Neural cell (in vitro differentiated cells): ENCODE measurements around the gene ARID1A. TPM values are rescaled to one million over a fixed set of nuclear protein-coding genes. Genes with fewer than 3 reads are reported as not detected.

Experiments used
- H2AFZ ChIP-seq: fragments of 200-600, 300-800 bp; sonication (generic), shearing (Covaris generic); 2 replicates; pipeline ENCODE4 v1.6.0; 2014; ENCODE audit warnings: low read depth, mild to moderate bottlenecking, antibody characterized with exemption, low read length, moderate library complexity
- H3F3A ChIP-seq: fragments of 200-600 bp; shearing (Covaris generic); 2 replicates; pipeline ENCODE4 v1.6.1; 2016; ENCODE audit warnings: mild to moderate bottlenecking, moderate library complexity, mixed read lengths, antibody characterized with exemption, low read length; ENCODE audit not compliant: insufficient read depth, poor library complexity, severe bottlenecking
- H3K27ac ChIP-seq: fragments of 200-600, 300-800 bp; sonication (generic), shearing (Covaris generic); 2 replicates; pipeline ENCODE4 v1.5.1; 2014; ENCODE audit warnings: mild to moderate bottlenecking, low read length, moderate library complexity
- H3K27me3 ChIP-seq: fragments of 300-800, 200-600 bp; sonication (generic), shearing (Covaris generic); 2 replicates; pipeline ENCODE4 v1.6.0; 2014; ENCODE audit warnings: mild to moderate bottlenecking, low read depth, low read length, moderate library complexity; ENCODE audit not compliant: insufficient read depth
- H3K36me3 ChIP-seq: fragments of 300-800, 200-600 bp; sonication (generic), shearing (Covaris generic); 2 replicates; pipeline ENCODE4 v1.5.1; 2014; ENCODE audit warnings: mild to moderate bottlenecking, antibody characterized with exemption, low read length, moderate library complexity; ENCODE audit not compliant: insufficient read depth
- H3K4me2 ChIP-seq: fragments of 300-800, 200-600 bp; sonication (generic), shearing (Covaris generic); 2 replicates; pipeline ENCODE4 v1.6.0; 2014; ENCODE audit warnings: mild to moderate bottlenecking, low read length
- H3K4me3 ChIP-seq: fragments of 300-800, 200-600 bp; sonication (generic), shearing (Covaris generic); 2 replicates; pipeline ENCODE4 v1.5.1; 2014; ENCODE audit warnings: mild to moderate bottlenecking, low read length, moderate library complexity
- H3K79me2 ChIP-seq: fragments of 200-600 bp; shearing (Covaris generic); replicated peaks from 2 replicates; pipeline ENCODE4 v1.6.0; 2014; ENCODE audit warnings: mild to moderate bottlenecking, low read length, moderate library complexity; ENCODE audit not compliant: insufficient read depth
- H3K9ac ChIP-seq: fragments of 300-800, 200-600 bp; sonication (generic), shearing (Covaris generic); 2 replicates; pipeline ENCODE4 v1.6.1; 2016; ENCODE audit warnings: mild to moderate bottlenecking, low read length, mixed read lengths
- H3K9me2 ChIP-seq: fragments of 200-600 bp; shearing (Covaris generic); 2 replicates; pipeline ENCODE4 v1.6.1; 2016; ENCODE audit warnings: mild to moderate bottlenecking, low read length, mixed read lengths; ENCODE audit not compliant: insufficient read depth
- H3K9me3 ChIP-seq: fragments of 200-600, 300-800 bp; sonication (generic), shearing (Covaris generic); 2 replicates; pipeline ENCODE4 v1.6.1; 2016; ENCODE audit warnings: mild to moderate bottlenecking, mixed run types, low read length, moderate library complexity, mixed read lengths
- H4K20me1 ChIP-seq: fragments of 200-600 bp; shearing (Covaris generic); 2 replicates; pipeline ENCODE4 v1.6.1; 2016; ENCODE audit warnings: mild to moderate bottlenecking, mixed run types; ENCODE audit not compliant: insufficient read depth
- CTCF ChIP-seq: fragments of 450-650 bp; IDR thresholded peaks from 2 replicates; pipeline ENCODE4 v1.5.1; 2014; ENCODE audit warnings: antibody characterized with exemption, mild to moderate bottlenecking, moderate library complexity; ENCODE audit not compliant: poor library complexity, severe bottlenecking
- EP300 ChIP-seq: fragments of 450-650 bp; conservative IDR thresholded peaks from 2 replicates; pipeline ENCODE4 v1.6.1; 2014; ENCODE audit warnings: antibody characterized with exemption, mild to moderate bottlenecking, moderate library complexity; ENCODE audit not compliant: poor library complexity, severe bottlenecking
- EZH2 ChIP-seq: fragments of 200-600, 300-800 bp; shearing (Covaris generic), sonication (generic); IDR thresholded peaks from 2 replicates; pipeline ENCODE4 v1.6.1; 2014; ENCODE audit warnings: antibody characterized with exemption, low read length, borderline replicate concordance, mild to moderate bottlenecking; ENCODE audit not compliant: insufficient read depth, poor library complexity, severe bottlenecking
- MXI1 ChIP-seq: fragments of 450-650 bp; conservative IDR thresholded peaks from 2 replicates; pipeline ENCODE4 v1.6.1; 2014; ENCODE audit warnings: antibody characterized with exemption, mild to moderate bottlenecking; ENCODE audit not compliant: poor library complexity, severe bottlenecking
- POLR2AphosphoS5 ChIP-seq: IDR thresholded peaks from 2 replicates; pipeline ENCODE4 v1.6.1; 2012
- RAD21 ChIP-seq: fragments of 450-650 bp; conservative IDR thresholded peaks from 2 replicates; pipeline ENCODE4 v1.6.1; 2014; ENCODE audit warnings: antibody characterized with exemption, mild to moderate bottlenecking, moderate library complexity
- SMC3 ChIP-seq: fragments of 450-650 bp; conservative IDR thresholded peaks from 2 replicates; pipeline ENCODE4 v1.6.1; 2014; ENCODE audit warnings: antibody characterized with exemption, mild to moderate bottlenecking, moderate library complexity; ENCODE audit not compliant: poor library complexity
- TAF1 ChIP-seq: IDR thresholded peaks from 2 replicates; pipeline ENCODE4 v1.6.1; 2012; ENCODE audit warnings: low read depth
- polyA plus RNA-seq: library from polyadenylated mRNA; depleted of rRNA; stranded (reverse); fragments of >200 nt; gene quantifications from 2 replicates; pipeline ENCODE4 v1.2.3, GENCODE V29; 2014
- TF ChIP-seq, protein P1 (sequence below): IDR thresholded peaks from 2 replicates; pipeline ENCODE4 v1.6.1; 2012; ENCODE audit warnings: borderline replicate concordance

ARID1A gene
- polyA plus RNA-seq, 1 donor from 2014 or later = 13.2 TPM

DNA sequence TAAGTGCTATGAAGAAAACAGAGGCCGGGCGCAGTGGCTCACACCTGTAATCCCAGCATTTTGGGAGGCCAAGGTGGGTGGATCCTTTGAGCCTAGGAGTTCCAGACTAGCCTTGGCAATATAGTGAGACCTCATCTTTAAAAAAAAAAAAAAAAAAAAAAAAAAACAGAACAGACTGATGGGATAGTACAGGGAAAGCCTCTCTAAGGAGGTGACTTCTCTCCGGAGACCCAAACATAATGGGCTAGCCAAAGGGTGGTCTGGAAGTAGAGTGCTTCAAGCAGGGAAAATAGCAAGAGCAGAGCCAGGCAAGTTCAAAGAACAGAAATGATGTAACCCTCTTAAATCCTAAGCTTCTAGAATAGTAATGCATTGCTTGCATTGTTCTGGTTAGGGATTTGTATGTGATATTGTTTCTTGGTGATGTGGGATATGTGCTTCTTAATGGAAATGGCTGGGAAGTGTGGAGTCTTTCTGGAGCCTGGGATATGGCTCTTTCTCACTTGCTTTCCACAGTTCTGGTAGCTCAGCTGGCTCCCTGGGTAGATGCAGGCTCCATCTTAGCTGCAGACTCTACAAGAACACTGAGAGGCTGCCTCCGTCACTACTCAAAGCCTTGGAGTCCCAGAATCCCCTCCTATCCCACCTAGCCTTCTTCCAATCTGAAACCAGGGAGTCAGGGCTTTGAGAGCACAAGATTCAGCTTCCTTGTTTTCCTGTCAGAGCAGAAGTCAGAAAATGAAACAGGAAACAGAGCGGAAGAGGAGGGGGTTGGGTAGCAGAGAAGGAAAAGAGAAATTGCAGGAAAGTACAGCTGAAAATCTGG, 90.0 kb downstream of the ARID1A start:
- Histone ChIP-seq H3K4me3 (peak overlapping the region; percentile 12), H3K4me2 (no peak overlapping the region), H3K9me2 (no peaks in the 10 kb centered on the region), H3K79me2 (peaks cover 4% of the 10 kb centered on the region), H4K20me1 (no peaks in the 10 kb centered on the region), H3K9me3 (no peaks in the 10 kb centered on the region), H3K36me3 (peaks cover 13% of the 10 kb centered on the region), H3F3A (no peaks in the 10 kb centered on the region), H3K9ac (peak overlapping the region; percentile 38), H3K27ac (peak overlapping the region; percentile 96), H2AFZ (no peak overlapping the region), H3K27me3 (no peaks in the 10 kb centered on the region)
- TF ChIP-seq EZH2 (no peak), CTCF (no peak), TAF1 (peak; percentile 43), MXI1 (no peak), RAD21 (no peak), SMC3 (no peak), POLR2AphosphoS5 (peak; percentile 42), EP300 (no peak)
- TF ChIP-seq, protein P1, sequence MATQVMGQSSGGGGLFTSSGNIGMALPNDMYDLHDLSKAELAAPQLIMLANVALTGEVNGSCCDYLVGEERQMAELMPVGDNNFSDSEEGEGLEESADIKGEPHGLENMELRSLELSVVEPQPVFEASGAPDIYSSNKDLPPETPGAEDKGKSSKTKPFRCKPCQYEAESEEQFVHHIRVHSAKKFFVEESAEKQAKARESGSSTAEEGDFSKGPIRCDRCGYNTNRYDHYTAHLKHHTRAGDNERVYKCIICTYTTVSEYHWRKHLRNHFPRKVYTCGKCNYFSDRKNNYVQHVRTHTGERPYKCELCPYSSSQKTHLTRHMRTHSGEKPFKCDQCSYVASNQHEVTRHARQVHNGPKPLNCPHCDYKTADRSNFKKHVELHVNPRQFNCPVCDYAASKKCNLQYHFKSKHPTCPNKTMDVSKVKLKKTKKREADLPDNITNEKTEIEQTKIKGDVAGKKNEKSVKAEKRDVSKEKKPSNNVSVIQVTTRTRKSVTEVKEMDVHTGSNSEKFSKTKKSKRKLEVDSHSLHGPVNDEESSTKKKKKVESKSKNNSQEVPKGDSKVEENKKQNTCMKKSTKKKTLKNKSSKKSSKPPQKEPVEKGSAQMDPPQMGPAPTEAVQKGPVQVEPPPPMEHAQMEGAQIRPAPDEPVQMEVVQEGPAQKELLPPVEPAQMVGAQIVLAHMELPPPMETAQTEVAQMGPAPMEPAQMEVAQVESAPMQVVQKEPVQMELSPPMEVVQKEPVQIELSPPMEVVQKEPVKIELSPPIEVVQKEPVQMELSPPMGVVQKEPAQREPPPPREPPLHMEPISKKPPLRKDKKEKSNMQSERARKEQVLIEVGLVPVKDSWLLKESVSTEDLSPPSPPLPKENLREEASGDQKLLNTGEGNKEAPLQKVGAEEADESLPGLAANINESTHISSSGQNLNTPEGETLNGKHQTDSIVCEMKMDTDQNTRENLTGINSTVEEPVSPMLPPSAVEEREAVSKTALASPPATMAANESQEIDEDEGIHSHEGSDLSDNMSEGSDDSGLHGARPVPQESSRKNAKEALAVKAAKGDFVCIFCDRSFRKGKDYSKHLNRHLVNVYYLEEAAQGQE = peak; percentile 36

- Histone ChIP-seq H3K27me3 (no peaks in the 10 kb centered on the region), H3K79me2 (no peaks in the 10 kb centered on the region), H3K9ac (peak overlapping the region; percentile 94), H3K36me3 (peaks cover 13% of the 10 kb centered on the region), H3K4me2 (peak overlapping the region; percentile 100), H3F3A (no peaks in the 10 kb centered on the region), H2AFZ (peak overlapping the region; percentile 98), H4K20me1 (no peaks in the 10 kb centered on the region), H3K9me3 (no peaks in the 10 kb centered on the region), H3K4me3 (peak overlapping the region; percentile 91), H3K27ac (peak overlapping the region; percentile 96), H3K9me2 (no peaks in the 10 kb centered on the region)
- no peak for TF ChIP-seq CTCF
- no peak for TF ChIP-seq TAF1
- TF ChIP-seq EP300 = no peak
- TF ChIP-seq SMC3 = no peak
- TF ChIP-seq, protein P1 = no peak
- TF ChIP-seq MXI1 = no peak
- TF ChIP-seq POLR2AphosphoS5 = no peak
- no peak for TF ChIP-seq EZH2
- TF ChIP-seq RAD21 = no peak
Measured at GRCh38 chr1:26786437-26787380, 90.9 kb downstream of the ARID1A start.
